Liver (tissue), 3 donors: ENCODE results near the gene ZBTB25.

Source experiments
- RXRA ChIP-seq, 2 donors: IDR thresholded peaks; 2 replicates each; pipeline ENCODE4 v1.6.1; 2017 to 2018; ENCODE audit warnings: antibody characterized with exemption in 2 of 2, mild to moderate bottlenecking in 1 of 2
- TF ChIP-seq, protein P1 (sequence below): fragments of 150-350 bp; IDR thresholded peaks from 2 replicates; pipeline ENCODE4 v1.5.1; 2017; ENCODE audit warnings: improper control_type of control experiment, low read depth, low read length; ENCODE audit not compliant: missing input control
- donor health status: healthy.
- donor health status: healthy.

DNA sequence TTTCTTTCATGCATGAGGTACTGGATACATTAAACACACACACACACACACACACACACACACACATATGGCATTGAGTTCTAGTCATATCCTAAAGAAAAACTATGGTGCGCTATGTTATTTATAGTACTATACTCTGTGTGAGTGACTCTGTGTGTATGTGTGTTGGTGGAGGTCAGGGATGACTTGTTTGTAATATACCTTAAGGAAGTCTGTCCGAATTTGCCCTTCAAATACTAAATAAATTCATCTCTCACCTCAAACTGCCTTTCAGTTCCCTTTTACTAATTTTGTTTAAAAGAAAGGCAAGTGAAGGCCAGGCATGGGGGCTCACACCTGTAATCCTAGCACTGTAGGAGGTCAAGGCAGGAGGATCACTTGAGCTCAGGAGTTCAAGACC is 40.4 kb downstream of the ZBTB25 start:
- TF ChIP-seq, protein P1, sequence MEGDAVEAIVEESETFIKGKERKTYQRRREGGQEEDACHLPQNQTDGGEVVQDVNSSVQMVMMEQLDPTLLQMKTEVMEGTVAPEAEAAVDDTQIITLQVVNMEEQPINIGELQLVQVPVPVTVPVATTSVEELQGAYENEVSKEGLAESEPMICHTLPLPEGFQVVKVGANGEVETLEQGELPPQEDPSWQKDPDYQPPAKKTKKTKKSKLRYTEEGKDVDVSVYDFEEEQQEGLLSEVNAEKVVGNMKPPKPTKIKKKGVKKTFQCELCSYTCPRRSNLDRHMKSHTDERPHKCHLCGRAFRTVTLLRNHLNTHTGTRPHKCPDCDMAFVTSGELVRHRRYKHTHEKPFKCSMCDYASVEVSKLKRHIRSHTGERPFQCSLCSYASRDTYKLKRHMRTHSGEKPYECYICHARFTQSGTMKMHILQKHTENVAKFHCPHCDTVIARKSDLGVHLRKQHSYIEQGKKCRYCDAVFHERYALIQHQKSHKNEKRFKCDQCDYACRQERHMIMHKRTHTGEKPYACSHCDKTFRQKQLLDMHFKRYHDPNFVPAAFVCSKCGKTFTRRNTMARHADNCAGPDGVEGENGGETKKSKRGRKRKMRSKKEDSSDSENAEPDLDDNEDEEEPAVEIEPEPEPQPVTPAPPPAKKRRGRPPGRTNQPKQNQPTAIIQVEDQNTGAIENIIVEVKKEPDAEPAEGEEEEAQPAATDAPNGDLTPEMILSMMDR = no peak
- TF ChIP-seq RXRA (IDR thresholded peaks at IDR 0.05) = no peak
